HG03095 (cell line): Measurements from ENCODE around the gene MSMP.

Experiments used
- ATAC-seq: cut with Tn5 transposase; IDR thresholded peaks from one replicate; pipeline ENCODE4 v1.9.1; 2021; ENCODE audit warnings: moderate library complexity; ENCODE audit not compliant: unreplicated experiment

Gene MSMP

GRCh38 chr9:35723426-35723825 is 30.6 kb downstream of the MSMP start:
- ATAC-seq = no peak

GRCh38 chr9:35719546-35719945 is 34.5 kb downstream of the MSMP start:
- no peak for ATAC-seq

- ATAC-seq = no peak
Measured at GRCh38 chr9:35718721-35719511, 35.2 kb downstream of the MSMP start.

GRCh38 chr9:35717132-35717870 is 36.8 kb downstream of the MSMP start:
- ATAC-seq = no peak

- no peak for ATAC-seq
Measured at GRCh38 chr9:35716230-35716629, 37.8 kb downstream of the MSMP start.

- no peak for ATAC-seq
Measured at GRCh38 chr9:35714579-35715252, 39.4 kb downstream of the MSMP start.

GRCh38 chr9:35714123-35714522 is 40.0 kb downstream of the MSMP start:
- no peak for ATAC-seq

- ATAC-seq = no peak
Measured at GRCh38 chr9:35713578-35713977, 40.5 kb downstream of the MSMP start.

- ATAC-seq = no peak
Measured at GRCh38 chr9:35712762-35713400, 41.2 kb downstream of the MSMP start.

GRCh38 chr9:35711501-35712428 is 42.3 kb downstream of the MSMP start:
- ATAC-seq = peak; percentile 63

GRCh38 chr9:35710818-35711500 is 43.1 kb downstream of the MSMP start:
- no peak for ATAC-seq

- ATAC-seq = no peak
Measured at GRCh38 chr9:35708146-35708545, 45.9 kb downstream of the MSMP start.

- ATAC-seq = no peak
Measured at GRCh38 chr9:35706951-35707350, 47.1 kb downstream of the MSMP start.

- ATAC-seq = no peak
Measured at GRCh38 chr9:35705836-35706430, 48.1 kb downstream of the MSMP start.

- ATAC-seq = no peak
Measured at GRCh38 chr9:35705372-35705771, 48.7 kb downstream of the MSMP start.

GRCh38 chr9:35703906-35704672 is 50.0 kb downstream of the MSMP start:
- no peak for ATAC-seq
